Endometrial microvascular endothelial cells (primary cell): ENCODE data around the gene IL1R1. TPM values are rescaled to one million over a fixed set of nuclear protein-coding genes. Genes with fewer than 3 reads are reported as not detected.

ENCODE experiments used
- in situ Hi-C: cut with HindIII; loops from 2 replicates; pipeline ENCODE4 v1.10.0; 2017; ENCODE audit warnings: low sequenced_read_pairs, low pct_unique_long_range_greater_than_20kb; ENCODE audit errors: inconsistent ontology term
- total RNA-seq: library from RNA; depleted of rRNA; stranded (reverse); fragments of >200 nt; gene quantifications from one replicate; pipeline ENCODE4 v1.2.3, GENCODE V29; 2015; ENCODE audit errors: inconsistent ontology term

The IL1R1 gene
- total RNA-seq, 1 donor from 2014 or later, result 4.4 TPM

GRCh38 chr2:102185347-102185746, 42.8 kb downstream of the IL1R1 start:
- in situ Hi-C loops, result no loop called here

GRCh38 chr2:102186791-102187495, 44.4 kb downstream of the IL1R1 start, which contains the start of gene IL1RL2:
IL1RL2 (plus strand) TSS chr2:102187023; CDS start chr2:102187868, 845 bp downstream.
- in situ Hi-C loops, result no loop called here

GRCh38 chr2:102187496-102188150, 45.1 kb downstream of the IL1R1 start:
- in situ Hi-C loops, result no loop called here

- in situ Hi-C loops, result no loop called here
These were observed 48.0 kb downstream of the IL1R1 start for GRCh38 chr2:102190430-102191107.

- in situ Hi-C loops, result no loop called here
These were observed 49.0 kb downstream of the IL1R1 start for GRCh38 chr2:102191501-102191900.

- in situ Hi-C loops, result no loop called here
These were observed 50.5 kb downstream of the IL1R1 start for GRCh38 chr2:102193074-102193473.

- in situ Hi-C loops, result no loop called here
These were observed 52.2 kb downstream of the IL1R1 start for GRCh38 chr2:102194609-102195268.

GRCh38 chr2:102197389-102198137, 55.0 kb downstream of the IL1R1 start:
- in situ Hi-C loops, result no loop called here

GRCh38 chr2:102200539-102200938, 58.0 kb downstream of the IL1R1 start:
- in situ Hi-C loops, result no loop called here

GRCh38 chr2:102204638-102205037, 62.1 kb downstream of the IL1R1 start:
- in situ Hi-C loops, result no loop called here

GRCh38 chr2:102206666-102207341, 64.3 kb downstream of the IL1R1 start:
- in situ Hi-C loops, result no loop called here

GRCh38 chr2:102208774-102209173, 66.2 kb downstream of the IL1R1 start:
- in situ Hi-C loops, result no loop called here

- in situ Hi-C loops, result no loop called here
These were observed 66.9 kb downstream of the IL1R1 start for GRCh38 chr2:102209474-102209873.

GRCh38 chr2:102217032-102217431, 74.5 kb downstream of the IL1R1 start:
- in situ Hi-C loops, result no loop called here

- in situ Hi-C loops, result no loop called here
These were observed 82.5 kb downstream of the IL1R1 start for GRCh38 chr2:102224824-102225739.

GRCh38 chr2:102226171-102226570, 83.6 kb downstream of the IL1R1 start:
- in situ Hi-C loops, result no loop called here

- in situ Hi-C loops, result no loop called here
These were observed 84.3 kb downstream of the IL1R1 start for GRCh38 chr2:102226612-102227391.
